WTC11 (cell line): ENCODE results near the gene CPNE4. TPM values are rescaled to one million over a fixed set of nuclear protein-coding genes. Genes with fewer than 3 reads are reported as not detected.
A peak's percentile ranks its signal among the peaks of the same experiment; 100 is the strongest.

Source experiments
- ATAC-seq: fragments of 200-7000 bp; cut with Tn5 transposase; 2 replicates; pipeline ENCODE4 v1.10.0; 2021; ENCODE audit warnings: mild to moderate bottlenecking, moderate library complexity
- CTCF ChIA-PET: fragments of 300-600 bp; sonication (Branson Sonifier 250); formaldehyde crosslinking; loops from one replicate; lab custom pipeline; 2021; ENCODE audit warnings: antibody characterized with exemption; lab: Charles Lee
- POLR2A ChIA-PET: fragments of 350-600 bp; sonication (Branson Sonifier 250); formaldehyde crosslinking; loops from one replicate; lab custom pipeline; 2021; ENCODE audit warnings: antibody characterized with exemption; lab: Charles Lee
- DNase-seq: peaks from one replicate; pipeline ENCODE4 v3.0.0; 2021; ENCODE audit warnings: low spot score
- H3K27ac Mint-ChIP-seq: 2 replicates; pipeline ENCODE4 v1.8.0; 2021; ENCODE audit warnings: mixed read lengths
- H3K27me3 Mint-ChIP-seq: 2 replicates; pipeline ENCODE4 v1.8.0; 2021; ENCODE audit warnings: low read depth, mild to moderate bottlenecking, moderate library complexity, mixed read lengths
- H3K36me3 Mint-ChIP-seq: 2 replicates; pipeline ENCODE4 v1.8.0; 2021; ENCODE audit warnings: mixed read lengths
- H3K4me1 Mint-ChIP-seq: 2 replicates; pipeline ENCODE4 v1.8.0; 2022; ENCODE audit warnings: mixed read lengths
- H3K4me3 Mint-ChIP-seq: 2 replicates; pipeline ENCODE4 v1.8.0; 2021; ENCODE audit warnings: mild to moderate bottlenecking, moderate library complexity, mixed read lengths
- H3K9me3 Mint-ChIP-seq: 2 replicates; pipeline ENCODE4 v1.8.0; 2021; ENCODE audit warnings: mixed read lengths
- CBFB ChIP-seq: sonication (generic); formaldehyde crosslinking; IDR thresholded peaks from 2 replicates; pipeline ENCODE4 v1.8.1; 2022; ENCODE audit warnings: mild to moderate bottlenecking, low read depth, missing genetic modification reagents
- CREM ChIP-seq: sonication (generic); formaldehyde crosslinking; IDR thresholded peaks from 2 replicates; pipeline ENCODE4 v1.8.1; 2022; ENCODE audit warnings: mild to moderate bottlenecking, missing genetic modification reagents, moderate library complexity
- ELF4 ChIP-seq: sonication (generic); formaldehyde crosslinking; IDR thresholded peaks from 2 replicates; pipeline ENCODE4 v1.8.1; 2022; ENCODE audit warnings: low read depth, mild to moderate bottlenecking, moderate library complexity, missing genetic modification reagents
- ETV6 ChIP-seq: sonication (generic); formaldehyde crosslinking; IDR thresholded peaks from 2 replicates; pipeline ENCODE4 v1.8.1; 2022; ENCODE audit warnings: mild to moderate bottlenecking, missing genetic modification reagents
- IRF1 ChIP-seq: sonication (generic); formaldehyde crosslinking; IDR thresholded peaks from 2 replicates; pipeline ENCODE4 v1.8.0; 2023; ENCODE audit warnings: missing genetic modification reagents
- RELA ChIP-seq: sonication (generic); formaldehyde crosslinking; IDR thresholded peaks from 2 replicates; pipeline ENCODE4 v1.8.1; 2022; ENCODE audit warnings: missing genetic modification reagents, mild to moderate bottlenecking, borderline replicate concordance
- TCF7 ChIP-seq: sonication (generic); formaldehyde crosslinking; IDR thresholded peaks from 2 replicates; pipeline ENCODE4 v1.8.0; 2022; ENCODE audit warnings: mild to moderate bottlenecking, low read depth, missing genetic modification reagents, moderate library complexity
- TEAD1 ChIP-seq: sonication (generic); formaldehyde crosslinking; IDR thresholded peaks from 2 replicates; pipeline ENCODE4 v1.8.0; 2022; ENCODE audit warnings: mild to moderate bottlenecking, missing genetic modification reagents
- USF2 ChIP-seq: sonication (generic); formaldehyde crosslinking; IDR thresholded peaks from 2 replicates; pipeline ENCODE4 v1.8.1; 2023; ENCODE audit warnings: mild to moderate bottlenecking, missing genetic modification reagents, moderate library complexity
- ZNF232 ChIP-seq: sonication (generic); formaldehyde crosslinking; IDR thresholded peaks from 2 replicates; pipeline ENCODE4 v1.8.0; 2022; ENCODE audit warnings: mild to moderate bottlenecking, missing genetic modification reagents
- total RNA-seq: library from RNA; stranded (reverse); gene quantifications from 3 replicates; pipeline ENCODE4 v1.2.3, GENCODE V29; 2021
- TF ChIP-seq, protein P1 (sequence below): fragments of 250-450 bp; sonication (Bioruptor Pico); conservative IDR thresholded peaks from 2 replicates; pipeline ENCODE4 v1.9.0; 2021; ENCODE audit warnings: mild to moderate bottlenecking
- TF ChIP-seq, protein P2 (sequence below): sonication (generic); formaldehyde crosslinking; IDR thresholded peaks from 2 replicates; pipeline ENCODE4 v1.8.1; 2023; ENCODE audit warnings: mild to moderate bottlenecking, missing genetic modification reagents
- TF ChIP-seq, protein P3 (sequence below): sonication (generic); formaldehyde crosslinking; IDR thresholded peaks from 2 replicates; pipeline ENCODE4 v1.8.1; 2022; ENCODE audit warnings: low read depth, mild to moderate bottlenecking, moderate library complexity, missing genetic modification reagents, borderline replicate concordance

Gene CPNE4
- total RNA-seq, 1 experiment from 2014 or later = 2.4 TPM

DNA sequence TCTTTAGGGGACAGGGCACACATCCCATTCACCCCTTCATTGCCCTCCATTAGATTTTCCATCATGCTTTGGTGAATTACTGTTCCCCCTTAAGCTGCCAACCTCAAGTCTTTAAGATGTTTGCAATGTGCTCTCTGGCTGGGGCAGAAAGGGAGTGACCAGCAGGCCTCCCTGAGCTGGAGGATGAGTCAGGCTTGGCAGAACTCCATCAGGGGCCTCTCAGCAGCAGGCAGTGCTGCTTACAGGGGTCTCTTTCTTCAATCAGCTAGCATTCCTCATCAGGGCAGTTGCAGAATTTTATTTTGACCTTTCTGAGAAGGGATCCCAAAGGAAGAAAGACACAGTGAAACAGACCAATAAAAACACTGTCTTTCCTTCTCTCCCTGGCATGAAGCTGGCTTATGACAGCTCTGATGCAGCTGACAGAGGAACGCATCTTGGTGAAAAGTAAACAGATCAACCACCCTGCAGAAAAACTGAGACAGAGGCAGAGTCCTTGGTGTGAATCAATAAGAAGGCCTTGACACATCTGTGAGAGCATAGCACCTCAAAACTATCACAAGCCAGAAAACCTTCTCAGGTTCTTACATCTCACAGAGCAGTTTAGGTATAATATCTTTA lies 443.3 kb downstream of the CPNE4 start (continued):
- no peak for TF ChIP-seq TCF7 (CRISPR knock-in tag)
- TF ChIP-seq, protein P1, sequence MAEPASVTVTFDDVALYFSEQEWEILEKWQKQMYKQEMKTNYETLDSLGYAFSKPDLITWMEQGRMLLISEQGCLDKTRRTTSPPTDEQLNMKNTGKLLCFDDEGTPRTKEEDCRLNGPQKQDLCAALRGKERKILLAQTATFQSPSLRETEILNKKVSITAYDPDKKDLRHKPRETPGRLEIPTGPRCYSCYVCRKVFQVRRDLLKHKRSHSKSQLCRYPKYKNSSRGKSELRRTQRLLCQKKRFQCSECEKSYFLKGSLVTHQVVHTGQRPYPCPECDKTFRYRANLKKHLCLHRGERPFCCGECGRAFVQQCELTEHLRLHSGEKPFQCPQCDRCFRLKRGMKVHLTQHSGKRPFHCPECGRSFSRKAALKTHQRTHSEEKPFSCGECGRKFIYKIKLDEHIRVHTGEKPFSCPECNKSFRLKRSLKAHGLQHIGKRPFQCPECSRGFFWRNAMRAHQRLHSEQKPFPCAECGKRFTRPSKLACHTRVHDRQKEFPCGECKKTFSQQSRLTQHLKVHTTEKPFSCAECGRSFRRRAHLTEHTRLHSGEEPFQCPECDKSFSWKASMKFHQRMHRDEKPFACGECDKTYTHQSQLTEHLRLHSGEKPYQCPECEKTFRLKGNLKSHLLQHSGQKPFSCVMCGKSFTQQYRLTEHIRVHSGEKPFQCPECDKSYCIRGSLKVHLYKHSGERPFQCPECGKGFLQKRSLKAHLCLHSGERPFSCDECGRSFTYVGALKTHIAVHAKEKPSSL (CRISPR knock-in tag) = no peak
- TF ChIP-seq CBFB (CRISPR knock-in tag) = no peak
- TF ChIP-seq ELF4 (CRISPR knock-in tag) = no peak
- TF ChIP-seq IRF1 (CRISPR knock-in tag) = no peak
- TF ChIP-seq TEAD1 (CRISPR knock-in tag) = no peak
- TF ChIP-seq ZNF232 (CRISPR knock-in tag) = no peak
- TF ChIP-seq CREM = no peak

DNA sequence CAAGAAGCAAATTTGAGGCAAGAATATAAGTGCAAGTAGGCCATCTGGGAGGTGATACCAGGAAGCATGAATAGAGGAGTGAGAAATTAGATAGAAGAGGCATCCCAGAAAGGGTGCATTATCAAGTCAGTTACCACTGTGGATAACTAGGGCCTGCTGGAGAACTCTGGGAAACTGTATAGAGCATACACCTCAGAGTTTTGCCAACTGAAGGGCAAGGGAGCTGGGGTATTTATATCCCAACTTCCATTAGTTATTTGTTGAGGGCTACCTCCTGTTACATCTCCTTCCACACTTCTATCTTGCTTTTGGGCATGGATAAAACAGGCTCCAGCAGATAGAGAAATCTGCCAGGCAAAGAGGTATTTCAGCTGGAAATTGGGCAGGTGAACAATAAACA lies 448.5 kb downstream of the CPNE4 start:
- Mint-ChIP-seq H3K27ac (no peak overlapping the region), H3K4me1 (no peaks in the 10 kb centered on the region), H3K9me3 (no peaks in the 10 kb centered on the region), H3K27me3 (no peaks in the 10 kb centered on the region), H3K4me3 (no peak overlapping the region), H3K36me3 (no peaks in the 10 kb centered on the region)
- ChIA-PET POLR2A (no interaction called here), CTCF (no interaction called here)
- no peak for DNase-seq
- ATAC-seq = no peak
- TF ChIP-seq, protein P2, sequence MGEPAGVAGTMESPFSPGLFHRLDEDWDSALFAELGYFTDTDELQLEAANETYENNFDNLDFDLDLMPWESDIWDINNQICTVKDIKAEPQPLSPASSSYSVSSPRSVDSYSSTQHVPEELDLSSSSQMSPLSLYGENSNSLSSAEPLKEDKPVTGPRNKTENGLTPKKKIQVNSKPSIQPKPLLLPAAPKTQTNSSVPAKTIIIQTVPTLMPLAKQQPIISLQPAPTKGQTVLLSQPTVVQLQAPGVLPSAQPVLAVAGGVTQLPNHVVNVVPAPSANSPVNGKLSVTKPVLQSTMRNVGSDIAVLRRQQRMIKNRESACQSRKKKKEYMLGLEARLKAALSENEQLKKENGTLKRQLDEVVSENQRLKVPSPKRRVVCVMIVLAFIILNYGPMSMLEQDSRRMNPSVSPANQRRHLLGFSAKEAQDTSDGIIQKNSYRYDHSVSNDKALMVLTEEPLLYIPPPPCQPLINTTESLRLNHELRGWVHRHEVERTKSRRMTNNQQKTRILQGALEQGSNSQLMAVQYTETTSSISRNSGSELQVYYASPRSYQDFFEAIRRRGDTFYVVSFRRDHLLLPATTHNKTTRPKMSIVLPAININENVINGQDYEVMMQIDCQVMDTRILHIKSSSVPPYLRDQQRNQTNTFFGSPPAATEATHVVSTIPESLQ (CRISPR knock-in tag) = no peak
- TF ChIP-seq ETV6 (CRISPR knock-in tag) = no peak
- no peak for TF ChIP-seq RELA (CRISPR knock-in tag)
- TF ChIP-seq, protein P3, sequence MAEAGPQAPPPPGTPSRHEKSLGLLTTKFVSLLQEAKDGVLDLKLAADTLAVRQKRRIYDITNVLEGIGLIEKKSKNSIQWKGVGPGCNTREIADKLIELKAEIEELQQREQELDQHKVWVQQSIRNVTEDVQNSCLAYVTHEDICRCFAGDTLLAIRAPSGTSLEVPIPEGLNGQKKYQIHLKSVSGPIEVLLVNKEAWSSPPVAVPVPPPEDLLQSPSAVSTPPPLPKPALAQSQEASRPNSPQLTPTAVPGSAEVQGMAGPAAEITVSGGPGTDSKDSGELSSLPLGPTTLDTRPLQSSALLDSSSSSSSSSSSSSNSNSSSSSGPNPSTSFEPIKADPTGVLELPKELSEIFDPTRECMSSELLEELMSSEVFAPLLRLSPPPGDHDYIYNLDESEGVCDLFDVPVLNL (CRISPR knock-in tag) = no peak

- no peaks in the 10 kb centered on the region for H3K27me3 Mint-ChIP-seq
- no peaks in the 10 kb centered on the region for H3K4me1 Mint-ChIP-seq
- ChIA-PET POLR2A (no interaction called here), CTCF (no interaction called here)
- ATAC-seq (no peak), DNase-seq (no peak)
- no peak for TF ChIP-seq CREM
- TF ChIP-seq USF2 = peak; percentile 38; the same call in 1 of the 2 replicates
- no peaks in the 10 kb centered on the region for H3K9me3 Mint-ChIP-seq
- H3K27ac Mint-ChIP-seq = no peak overlapping the region
- no peaks in the 10 kb centered on the region for H3K36me3 Mint-ChIP-seq
- no peak overlapping the region for H3K4me3 Mint-ChIP-seq
These were observed 452.4 kb downstream of the CPNE4 start for GRCh38 chr3:131582438-131582837.
